ENCODE results near the gene B4GALT2.

Gene B4GALT2

DNA sequence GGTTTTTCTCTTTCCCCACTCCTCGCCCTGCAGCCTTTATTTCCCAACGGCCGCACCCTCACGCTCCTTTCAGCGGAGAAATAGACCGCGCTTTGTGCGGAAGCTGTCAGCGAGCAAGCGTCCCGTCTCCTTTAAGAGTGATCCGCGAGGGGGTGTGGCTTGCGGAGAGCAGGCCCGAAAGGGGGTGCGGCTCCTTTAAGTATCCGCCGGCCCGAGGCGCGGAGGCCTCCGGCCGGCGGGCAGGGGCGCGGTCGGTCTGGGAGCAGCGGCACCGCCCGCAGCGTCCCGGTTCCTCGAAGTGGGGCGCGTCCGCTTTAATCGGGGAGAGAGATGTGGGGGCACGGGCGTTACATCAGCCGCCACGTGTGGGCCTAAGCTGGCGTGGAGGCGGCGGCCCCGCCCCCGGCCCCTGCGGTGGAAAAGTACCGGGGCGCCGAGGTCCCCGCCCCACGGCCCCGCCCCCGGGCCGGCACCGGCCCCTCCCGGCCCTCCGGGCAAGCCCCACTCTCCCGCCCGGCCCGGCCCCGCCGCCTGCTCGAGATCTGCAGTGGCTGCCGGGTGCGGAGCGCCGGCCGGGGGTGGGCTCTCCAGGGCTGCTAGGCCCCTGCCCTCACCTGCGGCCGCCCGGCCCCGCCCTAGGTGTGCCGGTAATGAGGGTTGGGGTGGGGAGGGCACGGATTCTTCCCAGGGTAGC lies 51.0 kb downstream of the B4GALT2 start:
- peak; percentile 93 for DNase-seq (ENCODE audit: low spot score)

DNA sequence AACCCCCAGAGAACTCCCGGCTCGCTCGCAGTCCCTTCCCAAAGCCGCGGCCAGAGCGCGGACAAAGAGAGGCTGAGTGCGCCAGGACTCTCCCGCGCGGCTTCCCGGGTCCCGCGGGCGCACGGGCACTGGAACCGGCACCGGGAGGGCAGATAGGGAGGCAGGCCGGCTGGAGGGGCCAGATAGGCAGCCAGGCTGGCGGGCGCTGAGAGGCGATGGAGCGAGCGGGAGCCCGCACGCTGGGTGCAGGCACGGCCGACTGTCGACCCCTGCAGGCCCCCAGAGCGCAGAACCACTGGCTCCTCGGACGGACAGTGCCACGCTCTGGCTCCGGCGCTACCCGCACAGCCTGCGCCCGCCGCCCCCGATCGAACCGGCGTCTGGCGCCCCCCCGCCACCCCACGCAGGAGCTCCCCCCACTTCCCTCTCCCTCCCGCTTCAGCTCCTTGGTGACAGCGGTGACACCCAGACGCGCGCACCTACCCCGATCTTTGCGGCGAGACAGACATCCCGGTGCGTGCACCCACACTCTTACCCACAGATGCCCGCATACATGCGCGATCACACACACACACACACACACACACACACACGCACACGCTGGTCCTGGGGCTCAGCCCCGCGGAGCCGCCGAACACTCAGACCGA lies 51.7 kb downstream of the B4GALT2 start:
- DNase-seq (ENCODE audit: low spot score): peak; percentile 53

- peak; percentile 76 for DNase-seq (ENCODE audit: low spot score)
Observed at GRCh38 chr1:44031252-44032169, 52.5 kb downstream of the B4GALT2 start, which contains the start of gene SLC6A9. TSS of gene SLC6A9 (minus strand) at chr1:44031462. CDS start at chr1:44024277, 7,185 bp downstream.

- no peak for DNase-seq (ENCODE audit: low spot score)
Observed at GRCh38 chr1:44032170-44032790, 53.3 kb downstream of the B4GALT2 start.

DNA sequence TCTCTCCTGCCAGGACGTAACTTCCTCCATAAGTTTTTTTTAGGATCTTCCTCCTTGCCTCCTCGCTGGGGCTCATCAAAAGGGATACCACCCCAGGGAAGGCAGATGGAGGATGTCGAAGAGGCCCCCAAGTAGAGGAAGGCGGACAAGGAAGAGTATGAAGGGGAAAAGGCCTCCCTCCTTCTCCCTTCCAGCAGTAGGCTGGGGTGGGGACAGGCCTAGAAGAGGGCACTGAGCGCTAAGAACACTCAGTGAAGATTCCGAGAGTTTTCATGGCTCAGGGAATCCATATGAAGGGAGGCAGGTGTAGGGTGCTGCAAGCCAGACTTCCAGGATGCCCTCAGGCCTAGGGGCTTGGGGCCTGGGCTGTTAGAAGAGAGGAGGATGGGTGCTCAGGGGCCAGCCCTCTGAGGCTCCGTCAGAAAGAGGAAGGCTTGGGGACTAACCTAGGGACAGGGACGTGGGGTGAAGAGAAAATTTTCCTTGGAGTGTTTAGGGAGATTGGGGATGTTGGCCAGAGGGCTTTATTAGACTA lies 54.1 kb downstream of the B4GALT2 start:
- DNase-seq (ENCODE audit: low spot score): no peak

- DNase-seq (ENCODE audit: low spot score): no peak
Observed at GRCh38 chr1:44033756-44034155, 54.7 kb downstream of the B4GALT2 start.

DNA sequence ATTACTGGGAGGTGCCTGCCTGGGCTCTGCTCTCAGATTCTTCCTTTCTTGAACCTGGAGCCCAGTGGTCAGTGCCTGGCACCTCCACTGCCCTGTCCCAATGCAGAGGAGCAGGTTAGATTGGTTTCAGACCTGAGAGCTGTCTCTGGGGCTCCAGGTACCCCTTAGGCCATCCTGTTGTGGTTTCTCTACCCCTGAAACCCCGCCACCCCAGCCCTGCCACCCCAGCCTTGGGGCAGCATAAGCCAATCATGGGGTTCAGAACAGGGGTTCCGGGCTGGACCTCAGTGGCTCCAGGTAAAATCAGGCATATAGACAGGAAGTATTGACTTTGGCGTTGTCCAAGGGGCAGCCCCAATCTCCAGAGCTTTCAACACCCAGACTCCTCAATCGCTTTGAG lies 55.4 kb downstream of the B4GALT2 start:
- DNase-seq (ENCODE audit: low spot score): no peak

- no peak for DNase-seq (ENCODE audit: low spot score)
Observed at GRCh38 chr1:44034976-44035716, 56.1 kb downstream of the B4GALT2 start.

DNA sequence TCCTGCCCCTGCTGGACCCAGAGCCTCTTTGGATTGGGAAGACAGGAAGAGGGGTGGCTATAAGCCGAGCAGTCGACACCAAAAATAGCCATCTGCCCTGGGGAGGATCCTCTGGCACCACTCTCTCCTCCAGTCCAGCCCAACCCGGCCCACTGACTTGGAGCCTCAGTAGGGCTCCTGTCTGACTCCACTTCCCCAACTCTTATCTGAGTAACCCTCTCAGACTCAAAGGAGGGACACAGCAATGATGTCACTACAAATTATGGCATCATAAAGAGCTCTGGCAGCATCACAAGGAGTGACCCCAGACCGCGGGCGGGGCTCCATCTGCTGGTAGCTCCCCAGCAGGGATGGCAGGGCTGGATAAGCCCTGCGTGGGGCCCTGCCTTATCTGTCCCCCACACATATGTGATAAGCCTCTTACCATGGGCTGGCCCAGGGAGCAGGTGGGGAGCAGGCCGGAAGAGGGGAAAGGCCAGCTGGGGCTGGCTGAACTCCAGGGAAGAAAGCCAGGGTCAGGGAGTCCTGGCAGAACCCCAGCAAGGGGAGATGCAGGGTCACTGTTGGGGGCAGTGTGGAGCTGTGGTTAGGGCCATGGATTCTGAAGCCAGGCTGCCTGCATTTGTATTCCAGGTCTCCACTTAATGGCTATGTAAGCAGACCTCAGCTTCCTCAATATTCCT lies 56.9 kb downstream of the B4GALT2 start:
- no peak for DNase-seq (ENCODE audit: low spot score)

GRCh38 chr1:44036409-44037139 lies 57.6 kb downstream of the B4GALT2 start:
- DNase-seq (ENCODE audit: low spot score): peak; percentile 73

- no peak for DNase-seq (ENCODE audit: low spot score)
Observed at GRCh38 chr1:44037154-44037553, 58.1 kb downstream of the B4GALT2 start.

DNA sequence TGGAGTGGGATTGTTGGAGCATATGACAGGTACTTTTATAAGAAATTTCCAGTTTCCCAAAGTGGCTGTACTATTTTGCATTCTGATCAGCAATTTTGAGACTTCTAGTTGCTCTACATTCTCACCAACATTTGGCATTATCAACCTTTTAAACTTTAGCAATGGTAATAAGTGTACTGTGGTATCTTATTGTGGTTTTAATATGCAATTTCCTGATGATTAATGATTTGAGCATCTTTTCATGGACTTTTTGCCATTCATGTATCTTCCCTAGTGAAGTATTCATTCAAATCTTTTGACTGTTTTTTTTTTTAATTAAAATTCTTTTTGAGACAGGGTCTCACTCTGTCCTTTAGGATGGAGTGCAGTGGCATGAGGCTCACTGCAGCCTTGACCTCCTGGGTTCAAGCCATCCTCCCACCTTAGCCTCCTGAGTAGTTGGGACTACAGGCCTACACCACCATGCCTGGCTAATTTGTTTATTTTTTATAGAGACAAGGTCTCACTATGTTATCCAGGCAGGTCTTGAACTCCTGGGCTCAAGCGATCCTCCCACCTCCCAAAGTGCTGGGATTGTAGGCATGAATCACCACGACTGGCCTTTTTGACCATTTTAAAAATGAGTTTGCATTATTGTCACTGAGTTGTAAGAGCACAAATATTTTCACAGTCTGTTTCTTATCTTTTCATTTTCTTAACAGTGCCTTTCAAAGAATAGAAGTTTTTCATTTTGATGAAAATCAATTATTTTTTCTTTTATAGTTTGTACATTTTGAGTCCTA lies 60.1 kb downstream of the B4GALT2 start:
- DNase-seq (ENCODE audit: low spot score): no peak

DNA sequence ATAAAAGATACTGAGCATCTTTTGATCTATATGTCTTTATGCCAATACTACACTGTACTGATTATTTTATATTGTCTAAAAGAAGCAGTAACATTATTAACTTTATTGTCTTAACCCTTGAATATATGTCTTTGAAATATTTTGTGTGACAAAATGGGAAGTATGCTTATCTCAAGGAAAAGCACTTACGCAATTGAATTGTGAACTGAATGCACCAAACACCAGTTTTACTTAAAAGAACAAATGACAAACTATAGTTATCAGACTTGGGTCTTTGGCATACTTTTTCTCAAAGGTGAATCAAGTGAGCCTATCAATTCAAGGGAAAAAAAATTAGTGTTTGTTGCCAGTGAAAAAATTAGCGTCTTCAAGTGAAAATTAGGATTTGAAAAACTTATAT lies 61.4 kb downstream of the B4GALT2 start:
- no peak for DNase-seq (ENCODE audit: low spot score)
